ENCODE results near the gene PITPNM2. TPM values are rescaled to one million over a fixed set of nuclear protein-coding genes. Genes with fewer than 3 reads are reported as not detected.
A peak's percentile ranks its signal among the peaks of the same experiment; 100 is the strongest.

The PITPNM2 gene
- total and polyA plus RNA-seq, 9 of the 15 experiments (the other 6 are each of a cell fraction or from before 2014, with no cell fraction given), result 0.03 to 10.8 (median 2.9) TPM

DNA sequence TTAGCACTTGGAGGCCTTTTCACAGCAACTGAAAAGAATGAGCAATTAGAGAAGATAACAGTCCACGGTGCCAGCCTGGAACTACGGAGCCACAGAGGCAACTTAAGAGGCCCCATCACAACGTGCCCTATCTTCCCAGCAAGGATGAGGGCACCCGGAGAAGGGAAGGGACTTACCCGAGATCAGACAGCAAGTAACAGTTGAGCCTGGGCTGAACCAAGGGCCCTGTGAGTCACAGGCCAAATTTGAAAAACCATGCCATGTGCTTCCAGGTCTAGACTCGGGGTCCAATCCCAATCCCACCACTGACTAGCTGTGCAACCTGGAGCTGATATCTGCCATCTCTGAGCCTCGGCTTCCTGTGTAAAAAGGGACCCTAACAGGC, 42.2 kb downstream of the PITPNM2 start (continued):
- TF ChIP-seq, protein P1, sequence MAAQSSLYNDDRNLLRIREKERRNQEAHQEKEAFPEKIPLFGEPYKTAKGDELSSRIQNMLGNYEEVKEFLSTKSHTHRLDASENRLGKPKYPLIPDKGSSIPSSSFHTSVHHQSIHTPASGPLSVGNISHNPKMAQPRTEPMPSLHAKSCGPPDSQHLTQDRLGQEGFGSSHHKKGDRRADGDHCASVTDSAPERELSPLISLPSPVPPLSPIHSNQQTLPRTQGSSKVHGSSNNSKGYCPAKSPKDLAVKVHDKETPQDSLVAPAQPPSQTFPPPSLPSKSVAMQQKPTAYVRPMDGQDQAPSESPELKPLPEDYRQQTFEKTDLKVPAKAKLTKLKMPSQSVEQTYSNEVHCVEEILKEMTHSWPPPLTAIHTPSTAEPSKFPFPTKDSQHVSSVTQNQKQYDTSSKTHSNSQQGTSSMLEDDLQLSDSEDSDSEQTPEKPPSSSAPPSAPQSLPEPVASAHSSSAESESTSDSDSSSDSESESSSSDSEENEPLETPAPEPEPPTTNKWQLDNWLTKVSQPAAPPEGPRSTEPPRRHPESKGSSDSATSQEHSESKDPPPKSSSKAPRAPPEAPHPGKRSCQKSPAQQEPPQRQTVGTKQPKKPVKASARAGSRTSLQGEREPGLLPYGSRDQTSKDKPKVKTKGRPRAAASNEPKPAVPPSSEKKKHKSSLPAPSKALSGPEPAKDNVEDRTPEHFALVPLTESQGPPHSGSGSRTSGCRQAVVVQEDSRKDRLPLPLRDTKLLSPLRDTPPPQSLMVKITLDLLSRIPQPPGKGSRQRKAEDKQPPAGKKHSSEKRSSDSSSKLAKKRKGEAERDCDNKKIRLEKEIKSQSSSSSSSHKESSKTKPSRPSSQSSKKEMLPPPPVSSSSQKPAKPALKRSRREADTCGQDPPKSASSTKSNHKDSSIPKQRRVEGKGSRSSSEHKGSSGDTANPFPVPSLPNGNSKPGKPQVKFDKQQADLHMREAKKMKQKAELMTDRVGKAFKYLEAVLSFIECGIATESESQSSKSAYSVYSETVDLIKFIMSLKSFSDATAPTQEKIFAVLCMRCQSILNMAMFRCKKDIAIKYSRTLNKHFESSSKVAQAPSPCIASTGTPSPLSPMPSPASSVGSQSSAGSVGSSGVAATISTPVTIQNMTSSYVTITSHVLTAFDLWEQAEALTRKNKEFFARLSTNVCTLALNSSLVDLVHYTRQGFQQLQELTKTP (IDR thresholded peaks at IDR 0.05; ENCODE audit: low read depth in 1 of 2, partially characterized antibody in 2 of 2), result no peak
- no peak for TF ChIP-seq FOXP1 (CRISPR knock-in tag; IDR thresholded peaks at IDR 0.05)

DNA sequence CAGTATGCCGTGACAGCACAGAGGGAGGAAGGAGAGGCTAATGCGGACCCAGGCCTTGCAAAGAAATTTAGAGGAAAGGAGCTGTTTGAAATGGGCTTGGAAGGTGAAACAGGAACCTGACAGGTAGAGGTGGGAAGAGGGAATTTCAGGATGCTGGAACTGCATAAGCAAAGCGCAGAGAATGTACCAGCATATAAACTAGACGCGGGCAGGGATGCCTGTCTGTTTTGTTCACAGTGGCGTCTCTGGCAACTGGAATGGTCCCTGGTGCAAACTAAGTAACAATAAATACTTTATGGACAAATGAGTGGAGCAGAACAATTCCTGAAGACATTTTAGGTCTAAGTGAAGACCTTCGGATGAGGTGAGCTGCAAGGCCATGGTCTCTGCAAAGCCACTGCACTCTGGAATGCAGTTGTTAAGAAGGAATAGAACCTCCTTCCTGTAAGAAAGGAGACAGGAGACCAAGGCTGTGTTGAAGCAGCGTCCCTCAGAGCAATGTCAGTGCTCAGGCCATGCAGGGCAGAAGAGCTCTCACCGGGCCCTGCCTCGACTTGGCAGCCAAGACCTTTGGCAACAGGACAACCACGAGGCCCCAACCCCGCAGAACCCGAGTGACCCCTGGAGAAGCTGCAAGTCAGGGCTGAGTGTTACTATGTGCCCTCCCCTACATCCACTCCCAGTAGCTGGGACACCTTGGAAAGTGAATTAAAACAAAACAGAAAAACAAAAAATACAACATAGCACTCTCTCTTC, 42.8 kb downstream of the PITPNM2 start:
- in situ Hi-C loops (cut with MboI) (no loop called here), intact Hi-C loops (cut with micrococcal nuclease) (loop anchor here (1.0 kb wide), 1 partner anchor 33 kb away; no protein-coding TSS in a partner anchor)
- Histone ChIP-seq H3K79me2 (ENCODE audit: control insufficient read depth, insufficient read depth, low read length) (no peaks in the 10 kb centered on the region), H3K27ac (ENCODE audit: extremely low read depth, low read depth, low read length) (no peak overlapping the region), H3K27me3 (ENCODE audit: control insufficient read depth in 2 of 2, insufficient read depth in 2 of 2, low read length in 2 of 2) (no peaks in the 10 kb centered on the region; a peak in 1 of 5 replicates), H3K4me1 (replicated peaks in 1 of 2; ENCODE audit: control insufficient read depth in 2 of 2, insufficient read depth in 2 of 2, low read length in 2 of 2) (peaks cover 21 to 26% of the 10 kb centered on the region in 2 experiments), H2AFZ (ENCODE audit: low read depth, low read length) (no peak overlapping the region), H3K9me1 (ENCODE audit: control insufficient read depth, insufficient read depth, low read length) (no peaks in the 10 kb centered on the region), H4K20me1 (replicated peaks; ENCODE audit: control insufficient read depth, insufficient read depth, low read length) (no peaks in the 10 kb centered on the region), H3K36me3 (ENCODE audit: control insufficient read depth, insufficient read depth, low read length) (peaks cover 9% of the 10 kb centered on the region; the same call in 2 of the 3 replicates), H3K4me2 (ENCODE audit: insufficient read depth, low read length) (no peak overlapping the region), H3K9ac (ENCODE audit: insufficient read depth in 1 of 2, low read depth in 2 of 2, low read length in 2 of 2) (peak overlapping the region in 1 of 2 experiments; percentile 78; a peak in 2 of 4 replicates), H3K4me3 (no peak overlapping the region), H3K9me3 (replicated peaks; ENCODE audit: control insufficient read depth, insufficient read depth, low read depth, low read length) (no peaks in the 10 kb centered on the region)
- no peak for ATAC-seq
- BruUV-seq (replicated peaks), result no TSS peak
- ChIA-PET POLR2A (interaction anchor here (0.6 to 2.0 kb wide), 2 partner anchors 15 to 84 kb away, joined by 3 to 6 read pairs; no protein-coding TSS in a partner anchor), CTCF (ENCODE audit: low intra/inter-chr PET ratio) (no interaction called here)
- no peak for DNase-seq (ENCODE audit: extremely low read depth in 1 of 4, low spot score in 3 of 4)
- no peak for FAIRE-seq
- WGBS (ENCODE audit: insufficient coverage, low coverage, missing lambda C conversion rate), result 78% methylated on average over 13 of the region's 13 CpGs
- no peak for TF ChIP-seq HNRNPK (IDR thresholded peaks at IDR 0.05; ENCODE audit: low read depth, low read length, poor library complexity, severe bottlenecking)
- TF ChIP-seq, protein P2, sequence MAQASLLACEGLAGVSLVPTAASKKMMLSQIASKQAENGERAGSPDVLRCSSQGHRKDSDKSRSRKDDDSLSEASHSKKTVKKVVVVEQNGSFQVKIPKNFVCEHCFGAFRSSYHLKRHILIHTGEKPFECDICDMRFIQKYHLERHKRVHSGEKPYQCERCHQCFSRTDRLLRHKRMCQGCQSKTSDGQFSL (CRISPR knock-in tag; IDR thresholded peaks at IDR 0.05), result no peak
- TF ChIP-seq, protein P2 (tag; IDR thresholded peaks at IDR 0.05), result no peak

Measured in K562 (cell line).